ENCODE results near the gene PKM.

Gene PKM

GRCh38 chr15:72235298-72235697 is 4.3 kb upstream of the PKM start:
- no peak for DNase-seq (ENCODE audit: low spot score)

DNA sequence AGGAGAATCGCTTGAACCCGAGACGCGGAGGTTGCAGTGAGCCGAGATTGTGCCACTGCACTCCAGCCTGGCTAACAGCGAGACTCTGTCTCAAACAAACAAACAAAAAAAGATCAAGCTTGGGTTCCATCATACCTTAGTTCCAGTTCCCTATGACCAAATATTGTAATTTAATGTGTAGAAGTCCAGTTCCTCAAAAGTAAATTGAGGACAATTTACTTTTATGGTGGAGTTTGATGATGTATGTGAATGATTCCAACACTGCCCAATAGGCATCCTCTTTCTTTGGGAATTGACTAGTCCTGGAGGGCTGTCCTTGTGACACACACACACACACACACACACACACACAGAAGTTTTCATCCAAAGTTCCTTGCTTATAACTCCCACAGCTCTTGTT is 2.8 kb upstream of the PKM start:
- no peak for DNase-seq (ENCODE audit: low spot score)

- DNase-seq (ENCODE audit: low spot score) = no peak
Observed at GRCh38 chr15:72231833-72232478, 966 bp upstream of the PKM start.

GRCh38 chr15:72230197-72231065 is 559 bp downstream of the PKM start:
- peak; percentile 89 for DNase-seq (ENCODE audit: low spot score)

- no peak for DNase-seq (ENCODE audit: low spot score)
Observed at GRCh38 chr15:72229947-72230196, 1.1 kb downstream of the PKM start.

- peak; percentile 18 for DNase-seq (ENCODE audit: low spot score)
Observed at GRCh38 chr15:72229076-72229946, 1.7 kb downstream of the PKM start.

GRCh38 chr15:72227720-72228119 is 3.3 kb downstream of the PKM start:
- no peak for DNase-seq (ENCODE audit: low spot score)

- DNase-seq (ENCODE audit: low spot score) = no peak
Observed at GRCh38 chr15:72227192-72227586, 3.8 kb downstream of the PKM start.

DNA sequence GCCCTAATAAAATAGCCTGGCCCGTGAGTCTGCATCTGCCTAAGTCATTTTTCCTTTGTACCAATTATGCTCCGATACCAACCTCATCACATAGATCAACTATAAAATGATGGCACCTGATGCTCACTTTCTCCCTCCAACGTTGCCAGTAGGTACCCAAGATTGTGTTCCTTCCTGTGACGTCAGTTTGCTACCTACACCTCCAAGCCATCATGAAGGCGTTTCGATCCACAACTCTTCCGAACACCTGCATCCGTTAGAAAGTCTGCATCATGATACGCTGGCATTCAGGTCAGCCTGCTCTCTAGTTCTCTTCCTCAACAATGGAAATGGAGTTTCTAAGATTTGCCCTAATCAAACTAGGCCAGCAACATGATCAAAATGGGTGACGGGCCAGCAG is 7.7 kb downstream of the PKM start:
- no peak for DNase-seq (ENCODE audit: low spot score)

DNA sequence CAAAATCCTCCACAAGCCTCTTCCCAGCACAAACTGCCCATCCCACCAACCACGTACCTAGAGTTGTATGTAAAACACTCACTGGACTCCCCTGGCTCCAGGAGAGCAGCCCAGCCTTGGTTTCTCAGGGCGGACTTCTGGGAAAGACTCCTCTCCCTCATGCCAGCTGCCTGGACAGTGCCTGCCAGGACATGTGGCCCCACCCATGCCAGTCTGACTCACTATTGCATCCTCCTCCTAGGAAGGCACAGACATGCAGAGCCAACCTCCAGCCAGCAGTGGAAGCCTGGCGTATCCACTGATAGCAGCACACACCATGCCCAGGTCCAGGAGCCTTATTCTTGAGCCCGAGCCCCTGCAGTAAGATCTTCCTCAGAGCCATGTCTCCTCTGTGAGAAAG is 8.6 kb downstream of the PKM start:
- DNase-seq (ENCODE audit: low spot score) = no peak

- no peak for DNase-seq (ENCODE audit: low spot score)
Observed at GRCh38 chr15:72220687-72221086, 10.3 kb downstream of the PKM start.

GRCh38 chr15:72217216-72217615 is 13.8 kb downstream of the PKM start:
- no peak for DNase-seq (ENCODE audit: low spot score)

DNA sequence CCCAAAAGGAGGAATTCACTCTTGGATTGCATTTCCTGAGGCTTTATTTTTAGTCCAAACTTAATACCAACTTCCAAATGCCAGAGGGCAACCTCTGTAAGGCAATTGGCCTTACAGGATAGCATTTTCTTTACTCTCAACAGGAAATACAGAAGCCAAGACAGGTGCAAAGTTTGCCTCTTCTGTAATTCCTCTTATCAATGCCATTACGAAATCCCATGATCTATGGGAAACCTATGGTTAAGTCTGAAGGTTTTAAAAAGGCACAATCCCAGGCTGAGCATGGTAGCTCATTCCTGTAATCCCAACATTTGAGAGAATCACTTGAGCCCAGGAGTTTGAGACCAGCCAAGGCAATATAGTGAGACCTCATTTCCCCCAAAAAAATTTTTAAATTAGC is 14.9 kb downstream of the PKM start:
- no peak for DNase-seq (ENCODE audit: low spot score)

DNA sequence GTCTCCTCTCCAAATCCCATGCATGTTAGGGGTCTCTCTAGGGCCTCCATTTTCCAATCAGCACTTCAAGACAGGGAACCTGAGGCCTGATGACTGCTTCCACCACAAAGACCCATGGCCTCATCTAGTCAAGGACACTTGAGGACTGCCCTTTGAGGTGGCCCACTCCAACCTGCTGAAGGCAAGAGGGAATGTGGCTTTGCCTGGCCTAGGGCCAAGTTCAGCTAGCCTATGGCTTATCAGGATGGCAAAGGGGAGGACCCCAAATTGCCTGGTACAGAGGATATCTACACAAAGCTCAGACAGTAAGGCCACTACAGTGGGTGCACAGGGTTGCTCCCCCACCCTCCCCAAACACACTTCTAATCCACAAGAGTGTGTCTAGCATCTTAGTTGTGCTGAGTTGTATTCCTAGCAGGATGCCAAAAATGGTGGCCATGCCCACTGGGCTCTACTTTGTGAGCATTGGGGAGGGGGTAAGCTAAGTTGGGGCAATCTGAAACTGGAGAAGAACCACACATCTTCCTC is 23.4 kb downstream of the PKM start:
- no peak for DNase-seq (ENCODE audit: low spot score)

- DNase-seq (ENCODE audit: low spot score) = no peak
Observed at GRCh38 chr15:72206677-72207000, 24.4 kb downstream of the PKM start.

DNA sequence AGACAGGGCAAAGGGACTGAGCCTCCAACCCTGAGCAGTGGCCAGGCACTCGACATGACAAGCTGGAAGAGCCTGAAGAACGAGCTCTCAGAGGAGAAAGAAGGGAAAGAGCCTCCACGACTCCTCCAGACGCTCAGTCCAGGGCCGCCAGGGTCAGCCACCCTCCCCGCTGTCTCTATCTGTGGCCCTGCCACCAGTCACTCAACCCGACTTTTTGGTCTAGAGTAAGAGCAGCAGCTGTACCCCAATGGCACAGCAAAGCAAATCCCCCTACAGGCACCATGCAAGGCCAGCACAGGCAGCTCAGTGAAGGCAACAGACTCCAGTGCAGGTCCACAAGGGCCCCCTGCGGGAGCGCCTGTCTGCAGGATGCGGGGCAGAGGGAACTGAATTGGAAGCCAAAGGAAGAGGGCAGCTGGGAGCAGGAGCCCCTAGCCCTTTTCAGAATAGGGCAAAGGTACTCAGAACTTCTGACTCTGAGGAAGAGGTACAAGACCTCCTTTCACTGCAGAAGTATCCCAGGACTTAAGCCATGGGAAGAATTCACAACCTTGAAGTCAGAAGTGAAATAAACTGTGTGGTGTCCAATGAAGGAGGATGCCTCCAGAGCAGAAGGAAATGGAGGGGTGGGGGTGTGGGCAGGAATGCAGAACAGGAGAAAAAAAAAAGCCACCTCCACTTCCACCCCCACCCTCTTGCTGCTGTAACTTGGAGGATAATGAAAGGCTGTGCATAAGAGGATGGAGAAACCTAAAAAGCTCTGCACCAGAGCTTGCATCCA is 24.9 kb downstream of the PKM start:
- DNase-seq (ENCODE audit: low spot score) = no peak

DNA sequence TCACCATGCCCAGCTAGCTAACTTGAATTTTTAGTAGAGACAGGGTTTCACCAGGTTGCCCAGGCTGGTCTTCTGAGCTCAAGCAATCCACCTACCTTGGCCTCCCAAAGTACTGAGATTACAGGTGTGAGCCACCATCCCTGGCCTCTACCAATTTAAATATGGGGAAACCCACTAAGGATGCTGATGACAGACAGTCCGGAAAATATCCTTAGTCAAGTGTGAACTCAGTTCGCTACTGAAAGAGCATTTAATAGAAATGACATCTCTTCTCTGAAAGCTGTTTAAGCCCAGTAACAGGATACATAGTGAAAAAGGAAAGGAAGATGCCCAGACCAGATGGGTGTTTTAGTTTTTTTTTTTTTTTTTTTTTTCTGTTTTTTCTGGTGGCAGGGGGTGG is 25.7 kb downstream of the PKM start:
- DNase-seq (ENCODE audit: low spot score) = no peak

DNA sequence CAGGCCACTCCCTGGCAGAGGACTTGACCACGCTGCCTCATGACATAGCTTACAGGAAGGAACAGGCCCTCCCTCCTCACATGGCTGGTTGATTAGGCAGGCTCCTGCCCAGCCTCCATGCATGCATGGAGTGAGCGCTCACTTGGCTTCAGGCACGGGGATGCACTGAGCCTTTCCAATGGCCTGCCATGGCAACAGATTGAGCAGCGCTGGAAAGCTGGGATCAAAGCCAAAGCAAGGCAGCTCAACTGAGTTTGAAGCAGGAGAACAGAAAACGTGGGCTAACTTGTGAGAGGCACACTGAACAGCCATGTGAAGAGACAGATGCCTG is 27.5 kb downstream of the PKM start:
- peak; percentile 89 for DNase-seq (ENCODE audit: low spot score)

- no peak for DNase-seq (ENCODE audit: low spot score)
Observed at GRCh38 chr15:72202801-72203506, 28.0 kb downstream of the PKM start.

GRCh38 chr15:72202302-72202701 is 28.7 kb downstream of the PKM start:
- no peak for DNase-seq (ENCODE audit: low spot score)

- DNase-seq (ENCODE audit: low spot score) = no peak
Observed at GRCh38 chr15:72201391-72201921, 29.5 kb downstream of the PKM start.

All from putamen (tissue), 1 donor.